OCI-LY1 (cell line): ENCODE measurements around the gene ANKFN1.

Source experiments
- H2AFZ ChIP-seq: fragments of 200-600 bp; sonication (generic), shearing (Covaris generic); 2 replicates; pipeline ENCODE4 v1.6.0; 2014; ENCODE audit warnings: antibody characterized with exemption, mild to moderate bottlenecking, low read length
- H3F3A ChIP-seq: fragments of 200-600 bp; sonication (generic), shearing (Covaris generic); 2 replicates; pipeline ENCODE4 v1.6.0; 2014; ENCODE audit warnings: mild to moderate bottlenecking, antibody characterized with exemption, low read length, moderate library complexity; ENCODE audit not compliant: insufficient read depth
- H3K27ac ChIP-seq: fragments of 200-600 bp; sonication (generic); 2 replicates; pipeline ENCODE4 v1.5.1; 2014; ENCODE audit warnings: low read length, mixed run types, mild to moderate bottlenecking, low read depth; ENCODE audit not compliant: poor library complexity, severe bottlenecking
- H3K27me3 ChIP-seq: fragments of 200-600 bp; sonication (generic); 2 replicates; pipeline ENCODE4 v1.6.0; 2014; ENCODE audit warnings: antibody characterized with exemption, mild to moderate bottlenecking, low read length, moderate library complexity; ENCODE audit not compliant: insufficient read depth
- H3K36me3 ChIP-seq: fragments of 200-600 bp; sonication (generic); 2 replicates; pipeline ENCODE4 v1.6.1; 2014; ENCODE audit warnings: mild to moderate bottlenecking, antibody characterized with exemption, low read length, moderate library complexity, mixed read lengths; ENCODE audit not compliant: insufficient read depth
- H3K4me1 ChIP-seq: fragments of 200-600 bp; sonication (generic); 2 replicates; pipeline ENCODE4 v1.5.1; 2014; ENCODE audit warnings: mild to moderate bottlenecking, low read length, moderate library complexity; ENCODE audit not compliant: insufficient read depth, severe bottlenecking
- H3K4me2 ChIP-seq: fragments of 200-600 bp; sonication (generic), shearing (Covaris generic); 2 replicates; pipeline ENCODE4 v1.6.1; 2014; ENCODE audit warnings: low read length
- H3K4me3 ChIP-seq: fragments of 200-600 bp; sonication (generic); 2 replicates; pipeline ENCODE4 v1.5.1; 2014; ENCODE audit warnings: low read length, low read depth, mild to moderate bottlenecking, mixed read lengths; ENCODE audit not compliant: poor library complexity, severe bottlenecking
- H3K79me2 ChIP-seq: fragments of 200-600 bp; shearing (Covaris generic); 2 replicates; pipeline ENCODE4 v1.6.1; 2016; ENCODE audit warnings: mixed run types, low read length, mixed read lengths; ENCODE audit not compliant: insufficient read depth
- H3K9ac ChIP-seq: fragments of 200-600 bp; sonication (generic), shearing (Covaris generic); 2 replicates; pipeline ENCODE4 v1.6.1; 2014; ENCODE audit warnings: mild to moderate bottlenecking, low read length, mixed read lengths
- H3K9me2 ChIP-seq: fragments of 200-600 bp; sonication (generic), shearing (Covaris generic); 2 replicates; pipeline ENCODE4 v1.6.1; 2014; ENCODE audit warnings: low read depth, mild to moderate bottlenecking, low read length, mixed read lengths
- H3K9me3 ChIP-seq: fragments of 200-600 bp; shearing (Covaris generic); 2 replicates; pipeline ENCODE4 v1.6.1; 2014; ENCODE audit warnings: low read length, mixed read lengths
- H4K20me1 ChIP-seq: fragments of 200-600 bp; sonication (generic), shearing (Covaris generic); 2 replicates; pipeline ENCODE4 v1.6.0; 2016; ENCODE audit warnings: mild to moderate bottlenecking, low read length; ENCODE audit not compliant: insufficient read depth
- CTCF ChIP-seq: fragments of 200-600 bp; sonication (generic), shearing (Covaris generic); IDR thresholded peaks from 2 replicates; pipeline ENCODE4 v1.5.1; 2017; ENCODE audit warnings: mild to moderate bottlenecking, antibody characterized with exemption, low read length, moderate library complexity, mixed read lengths
- EZH2 ChIP-seq: fragments of 200-600 bp; sonication (generic), shearing (Covaris generic); IDR thresholded peaks from 2 replicates; pipeline ENCODE4 v1.8.0; 2017; ENCODE audit warnings: borderline replicate concordance, mixed run types, mild to moderate bottlenecking, antibody characterized with exemption, low read length, moderate library complexity, mixed read lengths

Gene ANKFN1

GRCh38 chr17:56314026-56314425, 160.8 kb downstream of the ANKFN1 start:
- H3K36me3 ChIP-seq, result no peaks in the 10 kb centered on the region
- no peaks in the 10 kb centered on the region for H3K4me1 ChIP-seq

GRCh38 chr17:56314984-56315602, 161.8 kb downstream of the ANKFN1 start:
- H3K9me2 ChIP-seq, result no peaks in the 10 kb centered on the region
- H3K4me2 ChIP-seq, result no peak overlapping the region
- H2AFZ ChIP-seq, result no peak overlapping the region
- no peaks in the 10 kb centered on the region for H3K9me3 ChIP-seq
- no peak overlapping the region for H3K9ac ChIP-seq
- H3K79me2 ChIP-seq, result no peaks in the 10 kb centered on the region
- no peak overlapping the region for H3K4me3 ChIP-seq
- no peaks in the 10 kb centered on the region for H3K4me1 ChIP-seq
- no peaks in the 10 kb centered on the region for H3F3A ChIP-seq
- H3K27me3 ChIP-seq, result no peaks in the 10 kb centered on the region
- no peak overlapping the region for H3K27ac ChIP-seq
- H3K36me3 ChIP-seq, result no peaks in the 10 kb centered on the region
- no peaks in the 10 kb centered on the region for H4K20me1 ChIP-seq
- TF ChIP-seq CTCF (no peak), EZH2 (no peak)

More at GRCh38 chr17:56314026-56314425, 160.8 kb downstream of the ANKFN1 start:
- Histone ChIP-seq H4K20me1 (no peaks in the 10 kb centered on the region), H3K9ac (no peak overlapping the region), H3K27me3 (no peaks in the 10 kb centered on the region), H3F3A (no peaks in the 10 kb centered on the region), H3K4me3 (no peak overlapping the region), H3K4me2 (no peak overlapping the region), H2AFZ (no peak overlapping the region), H3K9me3 (no peaks in the 10 kb centered on the region), H3K27ac (no peak overlapping the region), H3K9me2 (no peaks in the 10 kb centered on the region), H3K79me2 (no peaks in the 10 kb centered on the region)
- TF ChIP-seq EZH2, result no peak
- TF ChIP-seq CTCF, result no peak

GRCh38 chr17:56316604-56317003, 163.3 kb downstream of the ANKFN1 start:
- Histone ChIP-seq H3K9me2 (no peaks in the 10 kb centered on the region), H4K20me1 (no peaks in the 10 kb centered on the region), H3K27me3 (no peaks in the 10 kb centered on the region), H2AFZ (no peak overlapping the region), H3F3A (no peaks in the 10 kb centered on the region), H3K9me3 (no peaks in the 10 kb centered on the region), H3K9ac (no peak overlapping the region), H3K79me2 (no peaks in the 10 kb centered on the region), H3K4me1 (no peaks in the 10 kb centered on the region), H3K4me3 (no peak overlapping the region), H3K4me2 (no peak overlapping the region), H3K27ac (no peak overlapping the region), H3K36me3 (no peaks in the 10 kb centered on the region)
- no peak for TF ChIP-seq CTCF
- TF ChIP-seq EZH2, result no peak
